Activated CD4-positive, alpha-beta memory T cell treated with anti-CD3 and anti-CD28 coated beads for 36 hours (primary cell): ENCODE data around the gene MRM2. TPM values are rescaled to one million over a fixed set of nuclear protein-coding genes. Genes with fewer than 3 reads are reported as not detected.

Source experiments
- CTCF ChIA-PET: fragments of 350-600 bp; sonication (Branson Sonifier 250); formaldehyde crosslinking; loops from one replicate; lab custom pipeline; 2021; ENCODE audit warnings: antibody characterized with exemption, inconsistent platforms; lab: Charles Lee
- POLR2A ChIA-PET: fragments of 350-600 bp; sonication (Branson Sonifier 250); formaldehyde crosslinking; loops from one replicate; lab custom pipeline; 2021; ENCODE audit warnings: antibody characterized with exemption; lab: Charles Lee
- DNase-seq: peaks from one replicate; pipeline ENCODE4 v3.0.0-alpha.2; 2020
- H3K27ac Mint-ChIP-seq: one replicate; pipeline ENCODE4 v1.8.0; 2021; ENCODE audit warnings: mixed read lengths
- H3K27me3 Mint-ChIP-seq: one replicate; pipeline ENCODE4 v1.8.0; 2021; ENCODE audit warnings: mixed read lengths
- H3K36me3 Mint-ChIP-seq: one replicate; pipeline ENCODE4 v1.8.0; 2021; ENCODE audit warnings: mixed read lengths
- H3K4me1 Mint-ChIP-seq: one replicate; pipeline ENCODE4 v1.8.0; 2021; ENCODE audit warnings: low read depth, mixed read lengths
- H3K4me3 Mint-ChIP-seq: one replicate; pipeline ENCODE4 v1.8.0; 2021; ENCODE audit warnings: mild to moderate bottlenecking, mixed read lengths
- H3K9me3 Mint-ChIP-seq: one replicate; pipeline ENCODE4 v1.8.0; 2021; ENCODE audit warnings: mixed read lengths
- intact Hi-C: fragments of 100-400 bp; cut with micrococcal nuclease; formaldehyde crosslinking; loops from one replicate; pipeline ENCODE4 v1.15.1; 2023
- total RNA-seq, 2 experiments: library from RNA; stranded (reverse); gene quantifications; one replicate each; pipeline ENCODE4 v1.2.3, GENCODE V29; 2021

The MRM2 gene
- total RNA-seq, 2 experiments from 2014 or later = 25.5 to 26.9 TPM

GRCh38 chr7:2239242-2239641 is 2.8 kb downstream of the MRM2 start:
- peaks cover 20% of the 10 kb centered on the region for H3K4me1 Mint-ChIP-seq
- no peak for DNase-seq
- no peaks in the 10 kb centered on the region for H3K27me3 Mint-ChIP-seq
- H3K9me3 Mint-ChIP-seq = no peaks in the 10 kb centered on the region
- H3K4me3 Mint-ChIP-seq = no peak overlapping the region
- intact Hi-C loops = no loop called here
- peaks cover 23% of the 10 kb centered on the region for H3K36me3 Mint-ChIP-seq
- H3K27ac Mint-ChIP-seq = no peak overlapping the region
- ChIA-PET CTCF (no interaction called here), POLR2A (no interaction called here)

- no peak for DNase-seq
- Mint-ChIP-seq H3K27me3 (no peaks in the 10 kb centered on the region), H3K36me3 (peaks cover 23% of the 10 kb centered on the region), H3K27ac (peak overlapping the region; percentile 51), H3K4me3 (no peak overlapping the region), H3K4me1 (peaks cover 20% of the 10 kb centered on the region), H3K9me3 (no peaks in the 10 kb centered on the region)
- intact Hi-C loops = no loop called here
- ChIA-PET CTCF (interaction anchor here (0.8 kb wide), 1 partner anchor 23 kb away, joined by 4 read pairs; no protein-coding TSS in a partner anchor), POLR2A (no interaction called here)
These were observed 4.8 kb downstream of the MRM2 start for GRCh38 chr7:2237109-2237602.

DNA sequence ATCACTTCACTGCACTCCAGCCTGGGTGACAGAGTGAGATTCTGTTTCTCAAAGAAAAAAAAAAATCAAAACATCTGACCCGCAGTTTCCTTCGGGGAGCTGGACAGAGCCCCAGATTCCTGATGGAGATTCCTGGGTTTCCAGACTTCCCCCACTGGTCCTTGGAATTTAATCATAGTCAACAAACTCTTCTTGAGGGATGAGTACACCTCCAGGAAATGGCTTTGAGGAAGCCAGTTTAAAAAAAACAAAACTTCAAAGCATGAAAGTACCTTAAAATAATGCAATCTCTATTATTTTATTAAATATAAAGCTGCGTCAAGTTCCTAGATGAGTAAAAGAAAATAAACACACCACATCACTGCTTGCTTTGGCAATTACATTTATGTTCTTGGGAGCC is 8.1 kb downstream of the MRM2 start:
- Mint-ChIP-seq H3K36me3 (peaks cover 24% of the 10 kb centered on the region), H3K9me3 (no peaks in the 10 kb centered on the region), H3K4me1 (peaks cover 30% of the 10 kb centered on the region), H3K27ac (no peak overlapping the region), H3K27me3 (no peaks in the 10 kb centered on the region), H3K4me3 (peak overlapping the region; percentile 50)
- ChIA-PET POLR2A (no interaction called here), CTCF (no interaction called here)
- no peak for DNase-seq
- intact Hi-C loops = no loop called here

- peak within 1 kb of the TSS; percentile 87 for H3K4me3 Mint-ChIP-seq
- peaks cover 31% of the 10 kb centered on the region for H3K4me1 Mint-ChIP-seq
- H3K9me3 Mint-ChIP-seq = no peaks in the 10 kb centered on the region
- peak within 1 kb of the TSS; percentile 53 for H3K27ac Mint-ChIP-seq
- DNase-seq = peak; percentile 92
- H3K36me3 Mint-ChIP-seq = peaks cover 20% of the 10 kb centered on the region
- ChIA-PET CTCF (interaction anchor here (0.6 to 1.3 kb wide), 4 partner anchors 9 to 219 kb away, joined by 3 to 4 read pairs (median 4); partner anchors contain the start of genes MRM2 and NUDT1), POLR2A (interaction anchor here (2.3 kb wide), 1 partner anchor 9 kb away, joined by 12 read pairs; the partner anchor contains the start of genes MRM2 and NUDT1)
- intact Hi-C loops = loop anchor here (1.0 kb wide), 1 partner anchor 9 kb away; the partner anchor contains the start of genes MRM2 and NUDT1
- no peaks in the 10 kb centered on the region for H3K27me3 Mint-ChIP-seq
These were observed 9.1 kb downstream of the MRM2 start, which contains the start of gene MAD1L1 for GRCh38 chr7:2232766-2233520. Gene MAD1L1, minus strand, starts transcription at chr7:2232945. Its CDS starts 2,812 bp downstream, at chr7:2230133.

GRCh38 chr7:2231992-2232765 is 9.8 kb downstream of the MRM2 start:
- intact Hi-C loops = loop anchor here (1.0 kb wide), 1 partner anchor 10 kb away; the partner anchor contains the start of genes MRM2 and NUDT1
- no peak overlapping the region for H3K27ac Mint-ChIP-seq
- H3K27me3 Mint-ChIP-seq = no peaks in the 10 kb centered on the region
- peaks cover 29% of the 10 kb centered on the region for H3K4me1 Mint-ChIP-seq
- no peaks in the 10 kb centered on the region for H3K9me3 Mint-ChIP-seq
- peaks cover 17% of the 10 kb centered on the region for H3K36me3 Mint-ChIP-seq
- CTCF ChIA-PET = interaction anchor here (0.6 to 1.3 kb wide), 5 partner anchors 10 to 220 kb away, joined by 3 to 4 read pairs (median 4); partner anchors contain the start of genes MRM2 and NUDT1
- POLR2A ChIA-PET = interaction anchor here (2.3 kb wide), 1 partner anchor 9 kb away, joined by 12 read pairs; the partner anchor contains the start of genes MRM2 and NUDT1
- peak; percentile 31 for DNase-seq
- peak overlapping the region; percentile 87 for H3K4me3 Mint-ChIP-seq

DNA sequence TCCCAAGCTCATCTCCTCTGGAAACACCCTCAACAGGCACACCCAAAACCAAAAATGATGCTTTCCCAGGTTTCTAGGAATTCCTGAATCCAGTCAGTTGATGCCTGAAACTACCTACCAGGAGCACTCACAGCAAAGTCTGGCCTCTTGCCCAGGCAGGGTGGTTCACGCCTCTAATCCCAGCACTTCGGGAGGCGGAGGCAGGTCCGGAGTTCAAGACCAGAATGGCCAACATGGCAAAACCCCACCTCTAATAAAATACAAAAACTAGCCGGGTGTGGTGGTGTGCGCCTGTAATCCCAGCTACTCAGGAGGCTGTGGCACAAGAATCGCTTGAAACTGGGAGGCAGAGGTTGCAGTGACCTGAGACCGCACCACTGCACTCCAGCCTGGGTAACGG is 11.1 kb downstream of the MRM2 start:
- H3K27ac Mint-ChIP-seq = no peak overlapping the region
- no peaks in the 10 kb centered on the region for H3K27me3 Mint-ChIP-seq
- CTCF ChIA-PET = interaction anchor here (1.0 kb wide), 1 partner anchor 11 kb away, joined by 3 read pairs; the partner anchor contains the start of genes MRM2 and NUDT1
- no peaks in the 10 kb centered on the region for H3K9me3 Mint-ChIP-seq
- H3K4me3 Mint-ChIP-seq = no peak overlapping the region
- POLR2A ChIA-PET = interaction anchor here (2.3 kb wide), 1 partner anchor 11 kb away, joined by 12 read pairs; the partner anchor contains the start of genes MRM2 and NUDT1
- peaks cover 29% of the 10 kb centered on the region for H3K4me1 Mint-ChIP-seq
- no peak for DNase-seq
- H3K36me3 Mint-ChIP-seq = peaks cover 17% of the 10 kb centered on the region
- intact Hi-C loops = no loop called here

DNA sequence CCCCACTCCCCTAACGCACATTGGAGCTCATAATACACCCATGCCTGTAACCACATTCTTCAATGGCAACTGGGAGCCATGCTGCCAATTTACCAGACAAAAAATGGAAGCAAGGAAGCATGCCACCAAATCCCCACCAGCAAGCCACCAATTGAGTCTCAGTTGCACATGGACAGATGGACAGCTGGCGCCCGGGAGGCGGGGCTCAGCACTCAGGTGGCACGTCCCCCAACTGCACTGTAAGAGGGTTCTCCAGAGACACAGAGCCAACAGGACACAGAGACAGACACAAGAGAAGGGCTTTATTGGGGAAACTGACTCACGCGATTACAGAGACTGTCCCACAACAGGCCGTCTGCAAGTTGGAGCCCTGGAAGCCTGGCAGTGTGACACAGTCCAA is 11.8 kb downstream of the MRM2 start:
- Mint-ChIP-seq H3K27ac (no peak overlapping the region), H3K36me3 (peaks cover 19% of the 10 kb centered on the region), H3K4me3 (no peak overlapping the region), H3K27me3 (no peaks in the 10 kb centered on the region), H3K9me3 (no peaks in the 10 kb centered on the region), H3K4me1 (peaks cover 29% of the 10 kb centered on the region)
- DNase-seq = no peak
- intact Hi-C loops = no loop called here
- POLR2A ChIA-PET = no interaction called here
- CTCF ChIA-PET = interaction anchor here (1.0 kb wide), 1 partner anchor 12 kb away, joined by 3 read pairs; the partner anchor contains the start of genes MRM2 and NUDT1

DNA sequence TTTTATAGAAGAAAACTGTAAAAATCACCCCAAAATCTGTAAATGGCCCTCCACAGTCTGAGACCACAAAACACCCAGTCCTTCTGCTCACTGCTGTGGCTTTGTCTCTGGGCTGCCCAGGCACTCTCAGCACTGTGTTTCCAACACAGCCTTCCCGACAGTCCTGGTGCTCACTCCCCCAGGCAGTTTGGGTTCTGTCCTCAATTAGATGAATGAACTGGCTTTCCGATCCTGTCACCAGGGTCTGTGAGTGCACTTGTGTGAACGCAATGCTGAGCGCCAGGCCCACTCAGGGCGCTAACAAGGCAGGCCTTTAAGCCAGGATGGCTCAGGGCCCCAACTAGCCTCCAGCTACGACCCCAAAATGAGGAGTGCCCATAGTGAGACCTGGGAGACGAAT is 12.5 kb downstream of the MRM2 start:
- Mint-ChIP-seq H3K4me1 (peaks cover 29% of the 10 kb centered on the region), H3K9me3 (no peaks in the 10 kb centered on the region), H3K36me3 (peaks cover 12% of the 10 kb centered on the region), H3K4me3 (no peak overlapping the region), H3K27me3 (no peaks in the 10 kb centered on the region), H3K27ac (no peak overlapping the region)
- CTCF ChIA-PET = no interaction called here
- no peak for DNase-seq
- POLR2A ChIA-PET = no interaction called here
- intact Hi-C loops = no loop called here

- DNase-seq = no peak
- H3K4me1 Mint-ChIP-seq = peaks cover 28% of the 10 kb centered on the region
- no peak overlapping the region for H3K4me3 Mint-ChIP-seq
- H3K36me3 Mint-ChIP-seq = peaks cover 15% of the 10 kb centered on the region
- ChIA-PET CTCF (interaction anchor here (0.6 kb wide), 2 partner anchors 129 to 258 kb away, joined by 3 to 5 read pairs; no protein-coding TSS in a partner anchor), POLR2A (interaction anchor here (0.7 kb wide), 1 partner anchor 13 kb away, joined by 3 read pairs; the partner anchor contains the start of genes MRM2 and NUDT1)
- no peaks in the 10 kb centered on the region for H3K27me3 Mint-ChIP-seq
- no peak overlapping the region for H3K27ac Mint-ChIP-seq
- H3K9me3 Mint-ChIP-seq = no peaks in the 10 kb centered on the region
- intact Hi-C loops = no loop called here
These were observed 13.1 kb downstream of the MRM2 start for GRCh38 chr7:2228921-2229320.

DNA sequence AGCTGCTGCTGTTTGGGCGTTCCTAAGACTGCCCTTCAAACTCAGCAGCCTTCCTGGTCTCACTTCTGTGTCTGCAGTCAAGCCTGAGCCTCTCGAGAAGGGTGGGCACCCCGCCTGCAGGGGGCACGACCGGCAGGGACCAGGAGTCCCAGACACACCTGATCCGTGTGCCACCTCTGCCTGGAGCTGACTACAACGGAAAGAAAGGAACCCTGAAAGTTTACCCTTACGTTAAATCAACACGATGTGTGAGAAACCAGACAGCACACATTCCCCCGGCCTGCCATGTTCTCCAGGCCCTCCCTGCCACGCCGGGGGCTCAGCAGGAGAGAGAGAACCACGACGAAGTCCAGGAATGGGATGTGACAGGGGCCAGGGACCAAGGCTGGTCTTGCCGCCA is 14.3 kb downstream of the MRM2 start:
- H3K4me3 Mint-ChIP-seq = no peak overlapping the region
- H3K27me3 Mint-ChIP-seq = no peaks in the 10 kb centered on the region
- DNase-seq = no peak
- ChIA-PET POLR2A (no interaction called here), CTCF (no interaction called here)
- intact Hi-C loops = no loop called here
- H3K4me1 Mint-ChIP-seq = peaks cover 22% of the 10 kb centered on the region
- H3K9me3 Mint-ChIP-seq = no peaks in the 10 kb centered on the region
- no peak overlapping the region for H3K27ac Mint-ChIP-seq
- H3K36me3 Mint-ChIP-seq = peaks cover 17% of the 10 kb centered on the region

- Mint-ChIP-seq H3K27ac (no peak overlapping the region), H3K4me3 (no peak overlapping the region), H3K27me3 (no peaks in the 10 kb centered on the region), H3K4me1 (peaks cover 13% of the 10 kb centered on the region), H3K36me3 (peaks cover 23% of the 10 kb centered on the region), H3K9me3 (no peaks in the 10 kb centered on the region)
- intact Hi-C loops = no loop called here
- no peak for DNase-seq
- ChIA-PET CTCF (interaction anchor here (1.5 kb wide), 1 partner anchor 206 kb away, joined by 3 read pairs; no protein-coding TSS in a partner anchor), POLR2A (no interaction called here)
These were observed 16.2 kb downstream of the MRM2 start for GRCh38 chr7:2225830-2226229.
